GDM1 (cell line): ENCODE results near the gene ELL.

Source experiments
- DNase-seq: peaks from one replicate; lab custom pipeline; 2025; lab: John Stamatoyannopoulos, UW

ELL gene

DNA sequence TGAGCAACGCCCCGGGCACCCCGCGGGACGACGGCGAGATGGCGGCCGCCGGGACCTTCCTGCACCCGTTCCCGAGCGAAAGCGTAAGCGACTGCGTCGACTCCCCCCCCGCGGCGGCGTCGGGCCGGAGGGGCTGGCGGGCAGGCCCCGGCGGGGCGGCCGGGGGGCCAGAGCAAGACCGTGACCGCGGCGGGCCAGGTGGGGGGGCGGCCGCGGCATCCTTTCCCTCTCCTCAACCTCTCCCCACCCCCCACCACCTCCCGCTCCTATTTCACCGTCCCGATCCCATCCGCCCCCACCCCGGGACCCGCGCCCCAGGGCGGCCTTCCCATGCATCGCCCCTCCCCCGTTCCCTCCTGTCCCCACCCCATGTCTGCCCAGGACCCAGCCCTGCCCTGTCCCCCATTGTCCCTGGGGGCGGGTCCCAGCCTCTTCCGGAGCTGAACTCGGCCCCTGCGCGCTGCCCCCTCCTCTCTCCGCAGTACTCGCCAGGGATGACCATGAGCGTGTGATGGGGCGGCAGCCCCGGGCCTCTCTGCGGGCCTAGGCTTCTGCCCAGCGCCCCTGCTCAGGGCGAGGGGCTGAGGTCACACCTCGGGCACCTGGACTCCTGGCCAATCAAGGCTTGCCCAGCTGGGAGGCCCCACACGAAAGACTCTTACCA lies 88.0 kb downstream of the ELL start:
- no peak for DNase-seq

DNA sequence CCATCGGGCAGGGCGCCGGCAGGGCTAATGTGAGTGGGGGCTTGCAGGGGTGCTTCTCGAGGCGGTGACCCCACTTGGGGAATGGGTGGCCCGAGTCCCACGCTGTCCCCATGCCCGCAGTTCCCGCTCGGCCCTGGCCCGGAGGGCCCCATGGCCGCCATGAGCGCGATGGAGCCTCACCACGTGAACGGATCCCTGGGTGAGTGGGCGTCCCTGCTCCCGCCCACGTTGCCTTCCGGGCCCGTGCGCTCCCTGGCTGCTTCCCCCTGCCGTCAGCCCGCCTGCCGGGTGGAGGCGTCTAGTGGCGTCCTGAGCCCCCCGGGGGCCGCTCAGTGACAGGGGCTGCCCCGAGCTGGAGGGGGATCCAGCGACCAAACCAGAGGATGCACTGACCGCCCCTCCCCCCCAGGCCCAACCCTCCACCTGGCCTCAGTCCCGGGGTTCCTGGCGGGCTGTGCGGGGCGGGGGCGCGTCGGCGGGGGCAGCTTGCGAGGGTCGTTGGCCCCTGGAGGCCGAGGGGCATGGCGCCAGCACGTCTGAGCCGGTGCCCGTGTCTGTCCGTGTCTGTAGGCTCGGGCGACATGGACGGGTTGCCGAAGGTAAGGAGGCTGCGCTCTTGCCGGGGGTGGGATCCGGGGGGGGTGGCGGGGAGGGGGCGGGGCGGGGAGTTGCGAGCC lies 88.7 kb downstream of the ELL start:
- DNase-seq = no peak

DNA sequence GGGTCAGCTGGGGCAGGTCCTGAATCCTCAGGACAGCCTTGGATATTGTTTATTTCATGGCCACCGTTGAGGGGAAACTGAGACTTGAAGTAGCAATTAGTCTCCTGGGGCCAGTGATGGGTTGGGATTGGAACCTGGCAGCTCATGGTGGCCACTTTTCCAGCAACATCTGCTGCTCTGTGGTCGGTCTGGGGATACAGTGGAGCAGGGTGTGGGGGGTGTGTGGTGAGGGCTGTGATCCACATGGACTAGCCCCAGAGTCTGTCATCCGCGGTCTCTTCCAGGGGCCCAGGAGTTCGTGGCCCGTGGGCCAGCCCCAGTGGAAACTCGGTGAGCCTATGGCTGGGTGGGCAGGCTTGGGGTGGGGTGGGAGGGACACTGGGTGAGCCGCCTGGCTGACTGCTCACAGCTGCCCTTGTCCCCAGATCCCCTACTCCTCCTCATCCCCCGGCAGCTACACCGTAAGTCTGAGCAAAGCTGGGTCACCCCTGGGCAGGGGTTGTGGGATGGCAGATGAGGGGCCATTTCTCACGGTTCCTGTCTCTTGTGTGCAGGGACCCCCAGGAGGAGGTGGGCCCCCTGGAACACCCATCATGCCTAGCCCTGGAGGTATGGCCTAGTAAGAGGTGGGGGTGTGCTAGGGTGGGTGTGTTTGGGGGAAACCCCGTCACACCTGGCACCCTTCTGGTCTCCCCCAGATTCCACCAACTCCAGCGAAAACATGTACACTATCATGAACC lies 89.4 kb downstream of the ELL start:
- DNase-seq = no peak

DNA sequence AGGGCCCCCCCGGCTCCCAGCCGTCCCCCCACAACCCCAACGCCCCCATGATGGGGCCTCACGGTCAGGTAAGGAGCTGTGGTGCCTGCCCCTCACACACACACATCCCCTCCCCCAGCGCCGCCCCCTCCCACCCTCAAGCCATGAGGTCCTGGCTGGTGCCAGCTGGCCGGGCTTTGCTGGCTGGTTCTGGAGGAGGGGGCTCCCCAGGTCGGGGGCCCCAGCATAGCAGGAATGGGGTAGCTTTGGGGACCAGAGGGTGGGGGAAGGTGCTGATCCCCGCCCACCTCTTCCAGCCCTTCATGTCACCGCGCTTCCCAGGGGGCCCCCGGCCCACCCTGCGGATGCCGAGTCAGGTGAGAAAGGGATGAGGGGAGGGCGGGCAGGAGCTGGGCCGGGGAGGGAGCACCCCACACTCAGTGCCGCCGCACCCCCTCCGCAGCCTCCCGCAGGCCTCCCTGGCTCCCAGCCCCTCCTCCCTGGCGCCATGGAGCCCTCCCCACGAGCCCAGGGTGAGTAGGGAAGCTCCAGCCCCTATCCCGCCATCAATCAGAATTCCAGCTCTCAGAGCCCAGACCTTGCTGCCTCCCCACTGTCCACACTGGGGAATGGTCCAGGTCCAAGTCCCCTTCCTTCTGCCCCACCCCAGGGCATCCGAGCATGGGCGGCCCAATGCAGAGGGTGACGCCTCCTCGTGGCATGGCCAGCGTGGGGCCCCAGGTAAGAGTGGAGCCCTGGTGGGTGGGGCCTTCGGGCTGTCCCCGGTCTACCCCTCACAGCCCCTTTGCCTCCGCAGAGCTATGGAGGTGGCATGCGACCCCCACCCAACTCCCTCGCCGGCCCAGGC lies 90.3 kb downstream of the ELL start:
- DNase-seq = no peak

DNA sequence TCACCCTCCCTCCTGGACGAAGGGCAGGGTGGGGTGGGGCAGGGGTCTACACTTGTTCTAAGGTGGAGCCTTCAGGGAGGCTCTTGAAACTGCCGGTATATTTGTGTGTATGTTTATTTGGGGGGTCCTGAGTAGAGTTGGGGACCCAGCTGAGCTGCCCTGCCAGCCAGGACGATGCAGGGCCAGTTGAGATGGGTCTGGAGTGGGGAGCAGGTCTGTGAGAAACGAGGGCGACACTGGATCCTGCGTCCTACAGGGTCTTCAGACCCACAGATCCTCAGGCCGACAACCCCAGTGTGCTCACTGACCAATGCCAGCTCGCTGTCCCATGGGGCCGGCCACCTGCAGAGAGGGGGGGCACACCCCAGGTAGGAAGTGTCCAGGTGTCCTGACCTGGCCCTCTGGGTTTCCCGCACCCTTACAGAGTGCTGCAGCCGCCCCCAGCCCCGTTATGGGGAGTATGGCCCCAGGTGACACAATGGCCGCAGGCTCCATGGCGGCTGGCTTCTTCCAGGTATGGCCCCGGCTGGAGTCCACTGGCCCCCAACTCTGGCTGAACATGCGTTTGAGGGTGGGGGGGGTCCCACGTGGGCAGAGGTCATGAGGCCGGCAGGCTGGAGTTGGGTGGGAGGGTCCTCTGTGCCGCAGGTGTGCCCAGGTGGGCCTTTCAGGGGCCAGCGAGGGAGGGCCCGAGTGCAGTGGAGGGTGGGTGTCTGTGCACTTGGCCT lies 91.3 kb downstream of the ELL start:
- no peak for DNase-seq

DNA sequence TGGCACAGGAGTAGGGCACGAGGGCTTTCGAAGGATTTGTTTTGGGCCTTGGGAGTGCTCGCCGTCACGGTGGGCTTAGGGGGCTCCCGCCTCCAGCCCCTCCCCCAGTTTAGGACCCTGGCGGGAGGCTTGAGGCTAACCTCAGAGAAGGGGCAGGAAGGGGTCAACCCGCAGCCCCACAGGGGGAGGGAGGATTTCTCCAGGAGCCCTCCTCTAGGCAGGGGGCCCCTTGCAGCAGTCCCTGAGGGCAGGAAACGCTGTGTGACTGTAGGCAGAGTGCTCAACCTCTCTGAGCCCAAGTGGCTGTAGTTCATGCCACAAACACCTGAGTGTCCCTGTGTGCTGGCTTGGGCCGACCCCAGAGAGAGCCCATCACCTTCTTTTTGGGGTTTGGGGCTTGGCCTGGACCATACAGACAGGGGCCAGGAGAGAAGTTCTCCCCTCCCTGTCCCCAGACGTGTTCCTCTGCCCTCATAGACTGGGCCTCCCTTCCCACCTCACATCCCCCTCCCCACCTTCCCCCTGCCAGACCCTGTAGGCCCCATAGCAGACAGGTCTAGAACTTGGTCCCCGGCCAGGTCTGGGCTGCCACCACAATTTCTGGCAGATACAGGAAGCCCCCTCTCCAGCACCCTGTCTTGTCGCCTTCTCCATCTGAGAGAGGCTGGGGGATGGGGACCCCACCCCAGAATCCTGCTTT lies 92.0 kb downstream of the ELL start:
- no peak for DNase-seq

DNA sequence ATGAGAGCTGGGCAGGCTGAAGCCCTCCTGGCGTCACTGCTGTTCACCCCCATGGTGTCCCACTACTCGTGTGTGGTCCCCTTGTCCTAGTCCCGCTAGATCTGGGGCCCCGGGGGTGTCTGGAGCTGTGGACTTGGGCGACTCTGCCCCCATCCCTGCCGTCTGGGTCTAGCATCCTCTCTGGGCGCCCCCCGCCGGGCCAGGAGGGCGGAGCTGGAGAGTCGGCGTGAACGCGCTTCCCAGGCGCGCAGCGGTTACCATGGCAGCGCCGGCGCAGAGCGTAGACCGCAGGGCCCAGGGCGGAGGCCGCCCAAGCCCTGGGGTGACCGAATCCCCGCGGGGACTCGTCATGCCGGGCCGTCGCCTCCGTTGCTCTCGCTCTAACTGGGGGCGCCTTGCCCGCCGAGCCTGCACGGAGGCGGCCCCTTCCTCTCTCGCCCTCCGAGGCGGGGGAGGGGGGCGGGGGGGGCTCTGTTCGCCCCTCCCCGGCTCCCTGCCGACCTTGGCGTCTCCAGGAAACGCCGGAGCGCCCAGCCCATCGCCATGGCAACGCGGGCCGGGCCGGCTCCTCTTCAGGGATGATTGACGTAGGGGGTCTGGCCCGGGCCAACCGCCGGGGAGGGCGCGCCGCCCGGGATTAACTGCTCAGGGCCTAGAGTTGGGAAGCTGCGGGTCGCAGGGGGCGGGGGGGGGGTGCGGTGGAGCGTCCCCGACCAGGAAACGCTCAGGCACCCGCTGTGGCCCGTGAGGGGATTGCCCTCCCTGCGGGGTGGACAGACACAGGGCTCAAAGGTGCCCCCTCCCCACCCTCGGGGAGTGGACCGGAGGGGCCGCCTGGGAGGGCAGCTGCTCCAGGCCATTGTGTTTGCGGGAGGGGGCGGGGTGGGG lies 92.8 kb downstream of the ELL start:
- no peak for DNase-seq

DNA sequence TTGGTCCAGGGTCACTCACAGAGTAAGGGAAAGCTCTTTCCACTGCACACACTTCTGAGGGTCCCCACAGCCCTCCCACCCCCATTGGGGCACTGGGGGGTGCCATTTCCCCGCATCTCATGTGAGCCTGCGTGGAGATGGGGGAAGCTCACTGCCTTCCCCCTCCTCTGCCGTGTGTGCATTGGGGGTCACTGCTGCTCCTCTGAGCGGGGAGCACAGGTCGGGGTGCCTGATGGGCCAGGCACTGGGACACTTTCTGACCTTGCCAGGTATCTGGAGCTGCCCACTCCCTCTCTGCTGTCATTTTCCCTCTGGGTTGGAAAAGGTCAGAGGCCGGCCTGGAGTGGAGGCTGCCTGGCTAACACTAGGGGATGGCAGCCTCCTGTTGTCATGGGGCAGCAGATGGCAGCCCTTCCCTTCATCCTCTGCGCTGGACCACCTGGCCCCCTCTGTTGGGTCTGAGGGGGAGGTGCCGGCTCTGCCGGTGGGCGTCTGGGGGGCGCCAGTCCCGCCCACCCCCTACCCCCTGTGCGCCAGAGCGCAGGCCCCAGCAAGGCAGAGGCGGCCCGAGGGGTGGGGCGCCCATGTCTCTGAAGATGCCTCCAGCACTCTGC lies 93.6 kb downstream of the ELL start:
- DNase-seq = no peak

DNA sequence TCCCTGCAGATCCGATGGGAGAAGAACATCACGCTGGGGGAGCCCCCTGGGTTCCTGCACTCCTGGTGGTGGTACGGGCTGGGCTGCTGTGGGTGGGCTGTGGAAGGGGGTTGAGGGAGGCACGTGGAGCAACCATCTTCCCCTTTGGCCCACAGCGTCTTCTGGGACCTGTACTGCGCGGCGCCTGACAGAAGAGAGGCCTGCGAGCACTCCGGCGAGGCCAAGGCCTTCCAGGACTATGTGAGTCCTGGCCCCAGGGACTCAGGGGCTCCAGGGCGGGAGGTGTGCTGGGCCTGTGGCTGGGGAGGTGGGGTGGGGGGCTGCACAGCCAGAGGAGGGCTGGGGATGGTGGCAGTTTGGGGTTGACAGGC lies 94.1 kb downstream of the ELL start:
- DNase-seq = no peak

DNA sequence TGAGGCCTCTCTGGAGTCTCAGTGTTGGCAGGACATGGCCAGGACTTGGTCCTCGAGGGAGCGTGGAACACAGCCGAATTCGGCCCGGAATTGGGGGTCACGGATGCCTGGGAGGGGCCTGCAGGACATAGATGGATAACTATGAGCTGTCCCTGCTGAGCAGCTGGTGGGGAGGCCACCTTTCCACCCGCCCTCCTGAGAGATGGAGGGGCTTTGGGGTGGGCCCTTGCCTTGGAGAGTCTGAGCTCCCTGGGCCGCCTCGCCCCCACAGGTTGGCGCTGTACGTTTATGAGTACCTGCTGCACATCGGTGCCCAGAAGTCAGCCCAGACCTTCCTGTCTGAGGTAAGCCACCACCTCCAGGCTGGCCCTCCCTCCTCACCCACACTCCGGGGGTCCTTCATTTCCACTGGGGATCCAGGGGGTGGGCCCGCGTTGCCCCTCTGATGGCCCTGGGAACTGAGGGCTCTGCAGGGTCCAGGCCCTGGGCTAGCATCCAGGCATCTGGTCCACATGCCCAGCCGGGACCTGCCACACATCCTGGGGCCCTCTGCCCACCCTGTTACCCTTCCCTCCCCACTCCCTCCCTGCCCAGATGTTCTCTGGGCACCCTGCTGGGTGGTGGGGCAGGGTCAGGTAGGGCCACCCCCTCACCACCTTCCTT lies 94.7 kb downstream of the ELL start:
- no peak for DNase-seq

DNA sequence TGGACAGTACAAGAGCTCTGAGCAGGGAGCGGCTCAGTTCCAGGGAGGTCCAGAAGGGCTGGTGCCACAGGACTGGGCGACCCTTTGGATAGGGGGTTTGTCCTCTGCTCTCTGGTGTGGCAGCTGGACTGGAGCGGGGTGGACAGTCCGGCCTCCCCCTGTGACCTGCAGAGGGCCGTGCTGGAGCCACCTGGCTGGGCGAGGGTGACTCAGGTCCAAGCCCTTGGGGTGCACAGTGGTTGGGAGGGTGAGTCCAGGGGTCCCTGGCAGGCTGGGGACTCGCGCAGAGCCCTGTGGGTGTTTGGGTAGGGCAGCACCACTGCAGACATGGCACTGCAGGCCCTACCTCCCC lies 95.5 kb downstream of the ELL start:
- no peak for DNase-seq

DNA sequence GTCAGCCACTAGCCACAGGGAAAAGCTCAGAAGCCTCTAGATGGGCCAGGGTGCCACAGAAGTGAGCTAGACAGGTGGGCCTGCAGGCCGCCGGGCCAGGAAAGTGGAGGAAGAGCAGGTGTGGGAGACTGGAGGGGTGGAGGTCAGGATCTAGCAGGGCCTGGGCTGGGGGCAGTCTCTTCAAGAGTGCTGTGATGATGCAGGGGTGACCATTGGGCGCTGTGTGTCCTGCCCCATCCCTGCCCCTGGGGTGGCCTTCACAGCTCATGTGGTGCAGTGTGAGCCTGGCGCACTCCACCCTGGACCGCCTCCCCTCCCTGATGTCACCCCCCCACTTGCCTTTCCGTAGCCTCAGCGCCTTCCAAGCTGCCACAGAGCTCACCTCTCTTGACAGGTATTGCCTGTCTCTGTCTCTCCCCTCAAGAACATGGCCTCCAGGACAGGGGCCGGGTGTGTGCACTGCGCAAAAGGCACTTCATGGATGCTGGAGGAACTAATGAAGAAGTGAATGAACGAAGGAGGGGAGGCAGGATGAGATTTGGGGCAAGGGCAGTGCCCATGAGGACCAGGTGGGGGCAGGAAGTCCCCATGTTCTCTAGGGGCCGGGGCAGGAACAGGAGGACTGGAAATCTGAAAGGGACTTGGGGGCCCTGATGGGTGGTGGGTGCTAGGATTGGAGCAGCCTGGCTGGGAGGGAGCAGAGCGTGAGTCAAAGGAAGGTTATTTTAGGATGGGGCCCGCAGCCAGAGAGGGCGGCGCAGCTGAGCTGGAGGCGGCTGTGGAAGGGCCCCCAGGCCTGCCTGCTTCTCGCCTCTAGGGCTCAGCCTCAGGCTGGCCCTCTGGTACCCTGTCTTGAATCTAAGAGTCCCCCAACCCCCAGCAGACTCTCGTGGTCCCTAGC lies 96.1 kb downstream of the ELL start:
- no peak for DNase-seq

DNA sequence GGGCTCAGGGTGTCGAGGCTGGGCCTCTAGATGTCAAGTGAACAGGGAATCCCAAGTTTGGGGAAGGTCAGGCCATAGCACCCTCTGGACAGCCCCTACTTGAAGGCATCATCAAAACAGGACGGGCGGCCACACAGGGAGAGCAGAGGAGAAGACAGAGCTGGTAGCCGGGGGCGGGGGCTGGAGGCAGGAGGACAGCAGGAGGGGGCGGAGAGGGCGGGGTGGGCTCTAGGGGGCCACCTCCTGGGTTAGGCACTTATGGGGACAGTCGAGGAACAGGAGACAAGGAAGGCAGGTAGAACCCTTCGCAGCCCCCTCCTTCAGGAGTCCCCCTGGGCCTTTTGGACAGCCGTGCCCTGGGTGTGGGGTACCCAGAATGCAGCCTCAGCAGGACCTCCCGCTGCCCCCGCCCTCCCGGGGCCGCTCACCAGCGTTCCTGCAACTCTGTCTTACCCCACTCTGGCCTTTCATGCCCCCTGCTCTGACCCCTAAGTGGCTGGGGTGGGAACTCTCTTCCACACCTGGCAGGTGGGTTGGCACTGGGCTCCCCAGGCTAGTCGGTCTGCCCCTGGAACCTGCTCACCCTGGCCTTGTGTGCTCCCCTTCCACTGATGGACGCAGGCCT lies 96.9 kb downstream of the ELL start:
- no peak for DNase-seq

DNA sequence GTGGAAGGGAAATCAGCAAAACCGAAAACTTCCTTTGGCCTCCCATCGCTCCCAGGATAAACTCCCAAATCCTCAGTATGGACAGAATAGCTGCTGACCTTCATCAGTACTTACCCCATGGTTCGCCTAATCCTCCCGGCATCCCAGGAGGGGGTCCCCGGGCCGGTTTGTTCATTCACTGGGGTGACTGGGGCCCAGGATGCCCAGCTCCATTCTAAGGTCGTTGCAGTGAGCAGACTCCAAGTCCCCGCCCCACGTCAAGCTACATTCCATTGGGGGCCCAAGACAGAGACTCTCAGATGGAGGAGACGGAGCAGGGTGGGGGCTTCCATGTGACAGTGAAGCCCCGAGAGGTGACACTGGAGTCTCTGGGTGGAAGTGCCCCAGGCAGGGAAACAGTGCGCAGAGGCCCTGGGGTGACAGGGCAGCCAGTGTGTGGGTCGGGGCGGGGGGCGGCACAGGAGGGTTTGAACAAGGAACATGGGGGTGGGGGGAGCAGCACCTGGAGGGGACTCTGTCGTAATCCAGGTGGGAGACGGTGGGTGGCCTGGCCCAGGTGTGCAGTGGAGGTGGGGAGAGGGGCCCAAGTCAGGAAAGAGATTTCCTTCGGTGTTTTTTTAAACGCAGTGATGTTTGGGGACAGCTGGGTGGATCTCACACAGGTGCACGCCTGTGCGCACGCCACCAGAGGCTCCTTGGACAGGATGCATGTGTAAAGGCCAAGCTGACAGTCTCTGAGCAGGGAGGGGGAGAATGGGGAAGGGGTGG lies 97.6 kb downstream of the ELL start:
- no peak for DNase-seq

DNA sequence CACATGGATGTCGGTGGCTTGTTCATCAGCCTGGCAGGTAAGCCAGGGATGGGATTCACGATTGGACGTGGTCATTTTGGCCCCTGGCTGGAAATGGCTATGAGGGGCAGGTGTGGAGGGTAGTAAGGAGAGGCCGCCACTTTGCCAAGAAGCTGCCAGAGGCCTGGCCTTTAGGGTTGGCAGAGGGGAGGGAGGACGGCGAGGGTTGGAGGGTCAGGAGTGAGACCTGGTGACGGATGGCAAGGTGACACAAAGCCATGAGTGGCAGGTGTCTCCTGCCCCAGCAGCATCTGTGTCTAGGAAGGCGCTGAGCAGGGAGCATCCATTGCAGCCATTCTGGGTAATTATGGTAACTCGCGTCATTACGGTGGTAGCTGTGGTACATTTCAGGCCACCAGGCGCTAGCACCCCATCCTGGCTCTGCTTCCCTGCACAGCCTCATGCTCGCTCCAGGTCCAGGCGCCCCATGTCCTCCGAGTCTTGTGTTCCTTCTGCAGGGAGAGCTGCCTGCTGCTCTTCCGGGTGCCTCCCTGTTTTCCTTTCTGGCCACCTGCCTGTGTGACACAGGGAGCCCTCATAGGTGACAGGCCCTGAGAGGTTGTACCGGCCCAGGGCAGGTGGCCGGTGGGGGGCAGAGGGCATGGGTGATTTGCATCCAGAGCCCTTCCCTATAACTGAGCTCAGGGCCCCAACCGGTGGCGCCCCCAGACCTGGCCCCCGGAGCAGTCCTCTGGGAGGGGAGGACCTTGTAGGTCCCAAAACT lies 98.4 kb downstream of the ELL start:
- no peak for DNase-seq

DNA sequence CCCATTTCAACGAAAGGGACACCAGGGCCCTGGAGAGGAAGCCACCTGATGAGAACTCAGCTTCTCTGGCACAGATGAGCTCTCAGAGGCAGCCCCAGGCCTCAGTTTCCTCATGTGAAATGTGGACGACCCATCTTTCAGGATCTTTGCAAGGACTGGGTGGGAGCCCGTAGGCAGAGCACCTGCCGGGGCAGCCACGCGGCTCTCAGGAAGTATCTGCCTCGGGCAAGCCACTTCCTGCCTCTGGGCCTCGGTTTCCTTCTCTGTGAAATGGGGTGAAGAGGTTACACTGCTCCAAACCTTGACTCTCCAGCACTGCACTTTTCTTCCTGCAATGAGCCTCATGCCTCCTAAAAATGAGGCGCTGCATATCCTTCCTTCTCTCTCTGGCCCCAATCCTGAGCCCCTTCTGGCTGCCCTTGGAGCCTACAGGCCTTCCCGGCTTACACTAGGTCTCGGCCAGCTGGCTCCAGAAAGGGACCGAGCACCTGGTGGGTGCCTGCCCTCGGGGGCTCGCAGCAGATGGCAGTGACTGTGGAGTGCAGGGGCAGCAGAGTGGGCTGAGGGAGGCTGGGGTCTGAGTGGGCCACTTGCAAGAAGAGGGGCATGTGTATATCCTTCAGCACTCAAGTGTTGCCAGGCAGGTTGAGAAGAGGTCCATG lies 99.2 kb downstream of the ELL start:
- no peak for DNase-seq
